HepG2 (cell line): ENCODE results near the gene MRPL20. TPM values are rescaled to one million over a fixed set of nuclear protein-coding genes. Genes with fewer than 3 reads are reported as not detected.

Experiments used
- AKAP8 ChIP-seq: sonication (generic); formaldehyde crosslinking; IDR thresholded peaks from 2 replicates; pipeline ENCODE4 v1.5.1; 2020; ENCODE audit warnings: mild to moderate bottlenecking, missing genetic modification reagents
- CBX2 ChIP-seq, 2 experiments: fragments of 200-600 bp in 1 of 2; sonication (generic); formaldehyde crosslinking in 1 of 2; IDR thresholded peaks; 2 replicates each; pipeline versions ENCODE4 v1.7.0 to v1.8.1; 2018 to 2022; ENCODE audit warnings: low read depth in 2 of 2, low read length in 1 of 2, mild to moderate bottlenecking in 1 of 2, missing genetic modification reagents in 1 of 2
- FOXO1 ChIP-seq: sonication (generic); formaldehyde crosslinking; IDR thresholded peaks from 2 replicates; pipeline ENCODE4 v1.4.0; 2020; ENCODE audit warnings: missing genetic modification reagents
- JUN ChIP-seq: sonication (generic); formaldehyde crosslinking; IDR thresholded peaks from 2 replicates; pipeline ENCODE4 v1.4.0; 2020; ENCODE audit warnings: mild to moderate bottlenecking, missing genetic modification reagents
- MBNL3 ChIP-seq: fragments of 250-450 bp; sonication (Bioruptor Pico); conservative IDR thresholded peaks from 2 replicates; pipeline ENCODE4 v1.8.0; 2022; ENCODE audit warnings: mild to moderate bottlenecking, inconsistent platforms
- MXD4 ChIP-seq: IDR thresholded peaks from 2 replicates; pipeline ENCODE4 v1.6.1; 2016; ENCODE audit warnings: mild to moderate bottlenecking, missing biosample characterization, missing genetic modification reagents
- POLR2G ChIP-seq: fragments of 200-400 bp; formaldehyde crosslinking; IDR thresholded peaks from 2 replicates; pipeline ENCODE4 v1.6.1; 2018; ENCODE audit warnings: mild to moderate bottlenecking, low read depth, low read length, moderate library complexity
- SMAD9 ChIP-seq: sonication (generic); formaldehyde crosslinking; IDR thresholded peaks from 2 replicates; pipeline ENCODE4 v1.5.1; 2020; ENCODE audit warnings: mild to moderate bottlenecking, missing genetic modification reagents
- SNAPC5 ChIP-seq: sonication (generic); formaldehyde crosslinking; IDR thresholded peaks from 2 replicates; pipeline ENCODE4 v1.8.1; 2023; ENCODE audit warnings: mild to moderate bottlenecking, missing genetic modification reagents, borderline replicate concordance
- TARDBP ChIP-seq: sonication (generic); formaldehyde crosslinking; IDR thresholded peaks from 2 replicates; pipeline ENCODE4 v1.8.0; 2022; ENCODE audit warnings: mild to moderate bottlenecking, missing genetic modification reagents
- ZBTB40 ChIP-seq, 2 experiments: fragments of 450-650 bp in 1 of 2; sonication (generic) in 1 of 2; formaldehyde crosslinking in 1 of 2; IDR thresholded peaks; 2 replicates each; pipeline versions ENCODE4 v1.6.1 to v1.8.0; 2016 to 2022; ENCODE audit warnings: antibody characterized with exemption in 1 of 2, mild to moderate bottlenecking in 1 of 2, missing genetic modification reagents in 1 of 2
- ZNF563 ChIP-seq: sonication (generic); formaldehyde crosslinking; IDR thresholded peaks from 2 replicates; pipeline ENCODE4 v1.8.0; 2022; ENCODE audit warnings: mild to moderate bottlenecking, moderate library complexity, missing genetic modification reagents
- ZNF619 ChIP-seq: sonication (generic); formaldehyde crosslinking; IDR thresholded peaks from 2 replicates; pipeline ENCODE4 v1.4.0; 2020; ENCODE audit warnings: mild to moderate bottlenecking, missing genetic modification reagents
- polyA plus RNA-seq, 8 experiments: library from polyadenylated mRNA; depleted of rRNA in 3 of 8; stranded (reverse) in 7 of 8; unstranded in 1 of 8; fragments of >200 nt; fragmentation: Illumina TruSeq in 4 of 8; extraction: Trizol in 4 of 8; gene quantifications; 2 replicates each; pipeline versions ENCODE4 v1.2.1 to v1.2.3, GENCODE V29; 2011 to 2016; ENCODE audit warnings: low read depth in 4 of 8, missing spikeins in 1 of 8, mixed read lengths in 1 of 8; ENCODE audit not compliant: insufficient read depth in 1 of 8
- total RNA-seq, 5 experiments: library from RNA; depleted of rRNA; stranded (reverse); fragments of >200 nt; fragmentation: Illumina TruSeq; extraction: Trizol; gene quantifications; 2 replicates each; pipeline ENCODE4 v1.2.3, GENCODE V29; 2016; ENCODE audit warnings: low read depth in 1 of 5

MRPL20 gene
- total and polyA plus RNA-seq, 2 of the 13 experiments (the other 11 are each of a cell fraction or from before 2014, with no cell fraction given), result 59.2 to 127 TPM

GRCh38 chr1:1435106-1435903, 28.2 kb upstream of the MRPL20 start, which contains the start of gene VWA1 (continued):
- no peak for TF ChIP-seq ZBTB40 (IDR thresholded peaks at IDR 0.05)
- no peak; the same call in 1 of the 2 replicates for TF ChIP-seq ZBTB40 (CRISPR knock-in tag; IDR thresholded peaks at IDR 0.05)
- TF ChIP-seq JUN (CRISPR knock-in tag), result 0 out of 2 replicates have a peak, but pooled peaks have one; percentile 6
- peak; percentile 58; the same call in 1 of the 2 replicates for TF ChIP-seq ZNF563 (CRISPR knock-in tag)
- TF ChIP-seq SMAD9 (CRISPR knock-in tag), result 0 out of 2 replicates have a peak, but pooled peaks have one; percentile 49
- TF ChIP-seq MXD4 (CRISPR knock-in tag), result peak; percentile 67; the same call in 1 of the 2 replicates
- TF ChIP-seq SNAPC5, result no peak
- TF ChIP-seq POLR2G, result peak; percentile 64
- no peak for TF ChIP-seq CBX2 (IDR thresholded peaks at IDR 0.05; ENCODE audit: low read depth, low read length)
- TF ChIP-seq CBX2 (CRISPR knock-in tag; IDR thresholded peaks at IDR 0.05; ENCODE audit: low read depth), result no peak
- 0 out of 2 replicates have a peak, but pooled peaks have one; percentile 68 for TF ChIP-seq ZNF619 (CRISPR knock-in tag)
- peak; percentile 39; the same call in 1 of the 2 replicates for TF ChIP-seq FOXO1 (CRISPR knock-in tag)
- TF ChIP-seq TARDBP, result peak; percentile 31; the same call in 1 of the 2 replicates
- peak; percentile 53; the same call in 1 of the 2 replicates for TF ChIP-seq AKAP8 (CRISPR knock-in tag)
- TF ChIP-seq MBNL3 (CRISPR knock-in tag), result no peak
